Muscle of leg (tissue), 11 donors: ENCODE data around the gene SLC9A3. TPM values are rescaled to one million over a fixed set of nuclear protein-coding genes. Genes with fewer than 3 reads are reported as not detected.

Experiments used
- DNase-seq: peaks from one replicate; pipeline ENCODE4 v3.0.0; 2013
- H3K27ac ChIP-seq: one replicate; pipeline ENCODE4 v1.5.1; 2013; ENCODE audit warnings: mild to moderate bottlenecking, low read length, control low read depth
- H3K27me3 ChIP-seq: one replicate; pipeline ENCODE4 v1.6.1; 2013; ENCODE audit warnings: low read length; ENCODE audit not compliant: control insufficient read depth, insufficient read depth
- H3K36me3 ChIP-seq: one replicate; pipeline ENCODE4 v1.6.1; 2013; ENCODE audit warnings: low read length; ENCODE audit not compliant: control insufficient read depth, insufficient read depth
- H3K4me1 ChIP-seq: one replicate; pipeline ENCODE4 v1.6.1; 2013; ENCODE audit warnings: low read length; ENCODE audit not compliant: control insufficient read depth, insufficient read depth
- H3K4me3 ChIP-seq: one replicate; pipeline ENCODE4 v1.5.1; 2013; ENCODE audit warnings: low read length, control low read depth
- H3K9me3 ChIP-seq: replicated peaks from 2 replicates; pipeline ENCODE4 v1.6.1; 2013; ENCODE audit warnings: low read depth, low read length; ENCODE audit not compliant: control insufficient read depth
- WGBS: methylation state at CpG from one replicate; pipeline ENCODE4 v1.1.5; 2013; ENCODE audit warnings: missing lambda C conversion rate; ENCODE audit not compliant: insufficient coverage; 5-methylcytosine and 5-hydroxymethylcytosine counted together
- polyA plus RNA-seq, 8 donors: library from polyadenylated mRNA; unstranded; fragments of 120-200 nt; gene quantifications; one replicate each; pipeline versions ENCODE4 v1.2.1 to v1.2.3, GENCODE V29; 2013; ENCODE audit warnings: inconsistent platforms in 1 of 8, low replicate concordance in 1 of 8; ENCODE audit not compliant: insufficient read length in 8 of 8, insufficient read depth in 1 of 8
- total RNA-seq: library from RNA; stranded (reverse); fragments of 120-200 nt; gene quantifications from one replicate; pipeline ENCODE4 v1.2.4, GENCODE V29; 2013

The SLC9A3 gene
- total and polyA plus RNA-seq, 9 donors: 1.2 to 8.2 (median 2.4) TPM

- H3K4me3 ChIP-seq: no peak overlapping the region
- peaks cover 84% of the 10 kb centered on the region for H3K27me3 ChIP-seq
- DNase-seq: no peak
- H3K36me3 ChIP-seq: no peaks in the 10 kb centered on the region
- H3K27ac ChIP-seq: no peak overlapping the region
- peaks cover 7% of the 10 kb centered on the region for H3K4me1 ChIP-seq
- WGBS: 33% methylated on average over 23 of the region's 24 CpGs
- H3K9me3 ChIP-seq: no peaks in the 10 kb centered on the region
These were observed 918 bp upstream of the SLC9A3 start for GRCh38 chr5:524973-525761.

GRCh38 chr5:523441-524222 is 617 bp downstream of the SLC9A3 start:
- Histone ChIP-seq H3K4me1 (peaks cover 7% of the 10 kb centered on the region), H3K27me3 (peaks cover 88% of the 10 kb centered on the region), H3K36me3 (no peaks in the 10 kb centered on the region), H3K4me3 (no peak overlapping the region), H3K27ac (no peak overlapping the region), H3K9me3 (no peaks in the 10 kb centered on the region)
- under 1% methylated on average over 58 of the region's 69 CpGs for WGBS
- DNase-seq: no peak

GRCh38 chr5:522899-523440 is 1.3 kb downstream of the SLC9A3 start:
- Histone ChIP-seq H3K4me1 (peaks cover 7% of the 10 kb centered on the region), H3K27ac (no peak overlapping the region), H3K27me3 (peaks cover 83% of the 10 kb centered on the region), H3K4me3 (no peak overlapping the region), H3K9me3 (no peaks in the 10 kb centered on the region), H3K36me3 (no peaks in the 10 kb centered on the region)
- 14% methylated on average over 20 of the region's 21 CpGs for WGBS
- DNase-seq: no peak

GRCh38 chr5:522116-522515 is 2.1 kb downstream of the SLC9A3 start:
- H3K27me3 ChIP-seq: peaks cover 75% of the 10 kb centered on the region
- peaks cover 7% of the 10 kb centered on the region for H3K4me1 ChIP-seq
- no peak overlapping the region for H3K27ac ChIP-seq
- no peaks in the 10 kb centered on the region for H3K36me3 ChIP-seq
- H3K4me3 ChIP-seq: no peak overlapping the region
- WGBS: 44% methylated on average over 16 of the region's 16 CpGs
- no peak for DNase-seq
- H3K9me3 ChIP-seq: no peaks in the 10 kb centered on the region

GRCh38 chr5:521680-522079 is 2.6 kb downstream of the SLC9A3 start:
- WGBS: 30% methylated on average over 9 of the region's 9 CpGs

GRCh38 chr5:520850-521226 is 3.4 kb downstream of the SLC9A3 start:
- WGBS: 61% methylated on average over 9 of the region's 9 CpGs
- no peak overlapping the region for H3K4me3 ChIP-seq
- H3K36me3 ChIP-seq: no peaks in the 10 kb centered on the region
- DNase-seq: no peak
- H3K4me1 ChIP-seq: peaks cover 7% of the 10 kb centered on the region
- no peaks in the 10 kb centered on the region for H3K9me3 ChIP-seq
- H3K27ac ChIP-seq: no peak overlapping the region
- H3K27me3 ChIP-seq: peaks cover 71% of the 10 kb centered on the region

More at GRCh38 chr5:521680-522079, 2.6 kb downstream of the SLC9A3 start:
- Histone ChIP-seq H3K27ac (no peak overlapping the region), H3K27me3 (peaks cover 73% of the 10 kb centered on the region), H3K4me3 (no peak overlapping the region), H3K9me3 (no peaks in the 10 kb centered on the region), H3K36me3 (no peaks in the 10 kb centered on the region), H3K4me1 (peaks cover 7% of the 10 kb centered on the region)
- no peak for DNase-seq

GRCh38 chr5:520196-520849 is 3.9 kb downstream of the SLC9A3 start:
- Histone ChIP-seq H3K36me3 (no peaks in the 10 kb centered on the region), H3K4me1 (peaks cover 7% of the 10 kb centered on the region), H3K9me3 (no peaks in the 10 kb centered on the region), H3K27me3 (peaks cover 68% of the 10 kb centered on the region), H3K27ac (no peak overlapping the region), H3K4me3 (no peak overlapping the region)
- 73% methylated on average over 16 of the region's 20 CpGs for WGBS
- no peak for DNase-seq

GRCh38 chr5:518721-519120 is 5.5 kb downstream of the SLC9A3 start:
- no peaks in the 10 kb centered on the region for H3K36me3 ChIP-seq
- no peak overlapping the region for H3K27ac ChIP-seq
- peaks cover 72% of the 10 kb centered on the region for H3K27me3 ChIP-seq
- H3K4me1 ChIP-seq: peaks cover 7% of the 10 kb centered on the region
- H3K9me3 ChIP-seq: no peaks in the 10 kb centered on the region
- WGBS: 41% methylated on average over 5 of the region's 10 CpGs
- H3K4me3 ChIP-seq: no peak overlapping the region
- no peak for DNase-seq

- Histone ChIP-seq H3K27ac (no peak overlapping the region), H3K9me3 (no peaks in the 10 kb centered on the region), H3K4me3 (no peak overlapping the region), H3K4me1 (no peaks in the 10 kb centered on the region), H3K36me3 (no peaks in the 10 kb centered on the region), H3K27me3 (peaks cover 70% of the 10 kb centered on the region)
- no peak for DNase-seq
- WGBS: 96% methylated on average over 4 of the region's 5 CpGs
These were observed 6.6 kb downstream of the SLC9A3 start for GRCh38 chr5:517535-518100.
